Measurements from ENCODE around the gene SYNDIG1L. TPM values are rescaled to one million over a fixed set of nuclear protein-coding genes. Genes with fewer than 3 reads are reported as not detected.
A peak's percentile ranks its signal among the peaks of the same experiment; 100 is the strongest.

The SYNDIG1L gene
- total RNA-seq, 1 experiment from 2014 or later, result not detected

- DNase-seq (ENCODE audit: extremely low read depth, low read depth), result no peak
Observed at GRCh38 chr14:74364271-74364880, 61.6 kb downstream of the SYNDIG1L start.

- peak; percentile 76 for DNase-seq (ENCODE audit: extremely low read depth, low read depth)
Observed at GRCh38 chr14:74362361-74362915, 63.6 kb downstream of the SYNDIG1L start.

- DNase-seq (ENCODE audit: extremely low read depth, low read depth), result no peak
Observed at GRCh38 chr14:74360163-74360562, 65.8 kb downstream of the SYNDIG1L start.

GRCh38 chr14:74358176-74358829, 67.7 kb downstream of the SYNDIG1L start:
- no peak for DNase-seq (ENCODE audit: extremely low read depth, low read depth)

- DNase-seq (ENCODE audit: extremely low read depth, low read depth), result no peak
Observed at GRCh38 chr14:74357585-74357984, 68.4 kb downstream of the SYNDIG1L start.

- no peak for DNase-seq (ENCODE audit: extremely low read depth, low read depth)
Observed at GRCh38 chr14:74356892-74357575, 69.0 kb downstream of the SYNDIG1L start.

Other genes starting within 250 kb of the SYNDIG1L start
- gene VSX2, start 186.8 kb downstream of the SYNDIG1L start, total RNA-seq (2014; rRNA removed; shearing (Covaris generic)), result not detected in 2 replicates
- gene ABCD4, start 123.3 kb downstream of the SYNDIG1L start, total RNA-seq (2014; rRNA removed; shearing (Covaris generic)), result 24.7 and 26.2 TPM in 2 replicates
- gene VRTN, start 77.7 kb downstream of the SYNDIG1L start, total RNA-seq (2014; rRNA removed; shearing (Covaris generic)), result not detected in 2 replicates
- gene NPC2, start 67.1 kb upstream of the SYNDIG1L start, total RNA-seq (2014; rRNA removed; shearing (Covaris generic)), result 59.3 and 74.8 TPM in 2 replicates
- 18.4 and 24.3 TPM in 2 replicates for gene ISCA2, start 67.6 kb upstream of the SYNDIG1L start, total RNA-seq (2014; rRNA removed; shearing (Covaris generic))
- 0.43 and 0.79 TPM in 2 replicates for gene LTBP2, start 186.0 kb upstream of the SYNDIG1L start, total RNA-seq (2014; rRNA removed; shearing (Covaris generic))

All from NCI-H460 (cell line).